GM18909 (cell line): ENCODE results near the gene ZDHHC14.

Experiments
- ATAC-seq: cut with Tn5 transposase; IDR thresholded peaks from one replicate; pipeline ENCODE4 v1.9.1; 2021; ENCODE audit warnings: mild to moderate bottlenecking; ENCODE audit not compliant: unreplicated experiment, poor library complexity

The ZDHHC14 gene

GRCh38 chr6:157669323-157669722 is 288.3 kb downstream of the ZDHHC14 start:
- ATAC-seq, result no peak

DNA sequence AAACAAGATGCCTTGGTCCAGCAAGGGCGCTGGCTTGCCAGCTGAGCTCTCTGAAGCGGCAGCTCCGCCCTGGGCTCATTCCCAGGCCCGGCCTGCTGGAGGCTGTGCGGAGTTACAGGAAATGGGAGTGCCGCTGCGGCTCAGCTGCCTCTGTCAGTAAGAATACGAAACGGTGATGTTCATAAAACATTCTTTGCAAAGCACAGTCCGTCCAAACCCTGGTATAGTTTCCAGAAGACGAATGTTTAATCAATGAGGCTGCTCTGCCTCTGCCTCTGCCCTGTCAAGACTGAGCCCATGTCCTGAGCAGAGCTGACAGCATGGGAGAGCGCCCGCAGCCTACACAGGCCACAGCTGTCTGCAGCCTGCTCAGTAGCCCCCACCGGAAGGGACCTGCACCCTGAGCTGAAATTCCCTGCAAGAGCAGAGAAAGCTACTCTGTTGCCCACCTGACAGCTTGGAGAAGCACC is 288.8 kb downstream of the ZDHHC14 start:
- ATAC-seq, result no peak

DNA sequence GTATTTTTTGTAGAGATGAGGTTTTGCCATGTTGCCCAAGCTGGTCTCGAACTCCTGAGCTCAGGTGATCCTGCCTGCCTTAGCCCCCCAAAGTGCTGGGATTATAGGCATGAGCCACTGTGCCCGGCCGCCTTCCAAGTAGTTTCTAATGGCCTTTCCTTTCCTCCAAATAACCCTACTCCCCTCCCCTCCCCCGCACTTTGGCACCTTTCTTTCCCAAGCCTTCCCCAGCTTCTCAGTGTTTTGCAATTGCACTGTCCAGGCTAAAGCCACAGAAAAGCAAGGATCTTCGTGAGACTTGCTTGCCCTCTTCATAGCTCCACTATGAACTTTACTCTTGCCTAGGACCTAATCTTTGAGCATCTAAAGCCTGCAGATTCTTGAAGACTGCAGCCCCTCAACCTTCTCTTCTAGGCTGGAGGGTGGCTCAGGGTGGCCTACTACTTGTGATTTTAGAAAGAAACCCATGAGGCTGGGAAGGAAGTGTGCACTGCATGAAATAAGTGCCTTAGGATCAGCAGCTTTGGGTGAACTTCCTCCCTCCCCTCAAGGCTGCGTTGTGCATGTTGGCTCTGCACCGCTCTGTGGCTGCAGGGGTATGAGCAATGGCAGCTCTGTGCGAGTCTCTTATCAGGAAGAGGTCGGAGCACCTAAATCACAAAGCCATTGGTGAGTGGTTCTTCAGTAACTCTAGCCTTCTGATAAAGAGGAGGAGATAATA is 289.6 kb downstream of the ZDHHC14 start:
- ATAC-seq, result no peak

DNA sequence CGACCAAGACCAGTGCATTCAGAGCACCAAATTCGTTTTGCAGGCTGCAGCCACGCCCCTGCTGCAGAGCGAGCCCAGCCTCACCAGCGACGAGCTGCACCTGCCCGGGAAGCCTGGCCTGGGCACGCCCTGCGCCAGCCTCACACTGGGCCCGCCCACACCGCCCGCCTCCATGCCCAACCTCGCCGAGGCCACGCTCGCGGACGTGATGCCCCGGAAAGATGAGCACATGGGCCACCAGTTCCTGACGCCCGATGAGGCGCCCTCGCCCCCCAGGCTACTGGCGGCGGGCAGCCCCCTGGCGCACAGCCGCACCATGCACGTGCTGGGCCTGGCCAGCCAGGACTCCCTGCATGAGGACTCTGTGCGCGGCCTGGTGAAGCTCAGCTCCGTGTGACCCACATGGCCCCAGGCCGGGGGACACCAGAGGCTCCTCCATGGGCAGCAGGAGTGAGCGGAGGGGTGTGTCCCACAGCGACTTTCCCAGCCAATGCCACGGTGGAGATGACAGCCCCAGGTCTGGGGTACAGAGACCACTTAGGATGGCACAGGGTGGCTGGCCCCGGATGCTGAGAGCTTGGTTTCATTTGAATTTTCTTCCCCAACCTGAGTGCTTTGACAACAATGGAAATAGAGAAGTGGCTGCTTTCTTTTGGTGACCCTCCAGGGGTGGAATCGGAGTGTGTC is 291.9 kb downstream of the ZDHHC14 start:
- no peak for ATAC-seq

- ATAC-seq, result no peak
Observed at GRCh38 chr6:157673596-157673995, 292.6 kb downstream of the ZDHHC14 start.

DNA sequence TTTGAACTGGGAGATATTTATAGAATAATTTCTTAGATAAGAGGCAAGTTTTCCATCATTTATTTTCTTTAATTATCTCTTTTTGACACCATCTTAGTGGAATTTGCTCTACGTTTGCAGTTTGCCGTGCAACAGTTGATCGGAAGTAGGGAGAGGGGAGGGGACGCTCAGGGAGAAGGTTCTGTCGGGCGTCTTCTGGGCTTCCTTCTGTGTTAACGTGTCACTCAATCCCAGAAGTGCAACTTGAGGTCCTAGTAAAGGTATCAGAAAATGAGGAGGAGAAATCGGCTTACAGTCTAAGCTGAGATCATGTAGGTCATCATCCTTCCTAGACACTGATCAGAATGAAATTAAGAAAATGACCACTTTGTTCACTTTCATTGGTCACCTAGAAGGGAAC is 293.1 kb downstream of the ZDHHC14 start:
- ATAC-seq, result no peak

GRCh38 chr6:157675831-157676230 is 294.8 kb downstream of the ZDHHC14 start:
- ATAC-seq, result no peak

DNA sequence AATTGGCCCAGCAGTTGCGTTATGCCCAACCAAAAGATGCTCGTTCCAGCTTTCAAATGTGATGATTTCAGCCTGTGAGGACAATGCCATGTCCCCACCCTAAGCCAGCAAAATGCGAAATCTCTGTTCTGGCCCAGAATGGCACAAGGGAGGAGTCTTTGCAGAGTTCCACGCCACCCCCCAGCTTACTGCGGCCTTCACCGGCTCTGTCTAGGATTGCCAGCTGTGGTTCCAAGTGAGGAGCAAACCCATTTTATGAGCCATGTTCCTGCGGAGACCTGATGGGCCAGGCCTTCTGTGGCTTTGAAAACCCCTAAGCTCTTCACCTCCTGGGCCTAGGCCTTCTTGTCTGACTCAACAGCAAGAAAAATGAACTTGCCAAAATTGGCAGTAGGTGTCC is 295.3 kb downstream of the ZDHHC14 start:
- no peak for ATAC-seq

GRCh38 chr6:157677235-157677634 is 296.2 kb downstream of the ZDHHC14 start:
- ATAC-seq, result no peak

GRCh38 chr6:157679605-157680580 is 298.9 kb downstream of the ZDHHC14 start:
- ATAC-seq, result no peak

DNA sequence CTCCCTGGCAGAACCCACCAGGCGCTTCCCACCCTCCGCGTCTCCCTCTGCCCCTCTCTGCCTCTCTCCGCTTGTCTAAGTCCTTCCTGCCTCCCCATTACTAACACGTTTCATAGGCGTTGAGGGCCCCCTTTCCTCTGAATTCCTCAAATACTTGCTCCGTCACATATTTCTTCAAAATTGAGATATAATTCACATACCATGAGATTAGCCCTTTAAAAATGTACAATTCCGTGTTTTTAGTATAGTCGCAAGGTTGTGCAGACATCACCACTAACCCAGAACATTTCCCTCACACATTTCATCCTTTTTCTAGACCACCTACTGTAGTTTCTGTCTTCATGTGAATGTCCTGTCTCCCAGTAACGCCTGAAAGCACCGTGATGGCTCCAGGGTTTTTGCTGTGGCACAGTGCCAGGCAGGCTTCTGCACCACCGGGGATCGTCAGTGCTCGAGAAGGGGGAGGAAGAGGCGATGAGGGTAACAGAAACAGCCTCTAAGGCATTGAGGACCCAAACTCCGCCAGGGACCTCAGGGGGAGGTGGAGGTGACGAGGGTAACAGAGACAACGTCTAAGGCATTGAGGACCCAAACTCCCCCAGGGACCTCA is 300.2 kb downstream of the ZDHHC14 start:
- ATAC-seq, result no peak

DNA sequence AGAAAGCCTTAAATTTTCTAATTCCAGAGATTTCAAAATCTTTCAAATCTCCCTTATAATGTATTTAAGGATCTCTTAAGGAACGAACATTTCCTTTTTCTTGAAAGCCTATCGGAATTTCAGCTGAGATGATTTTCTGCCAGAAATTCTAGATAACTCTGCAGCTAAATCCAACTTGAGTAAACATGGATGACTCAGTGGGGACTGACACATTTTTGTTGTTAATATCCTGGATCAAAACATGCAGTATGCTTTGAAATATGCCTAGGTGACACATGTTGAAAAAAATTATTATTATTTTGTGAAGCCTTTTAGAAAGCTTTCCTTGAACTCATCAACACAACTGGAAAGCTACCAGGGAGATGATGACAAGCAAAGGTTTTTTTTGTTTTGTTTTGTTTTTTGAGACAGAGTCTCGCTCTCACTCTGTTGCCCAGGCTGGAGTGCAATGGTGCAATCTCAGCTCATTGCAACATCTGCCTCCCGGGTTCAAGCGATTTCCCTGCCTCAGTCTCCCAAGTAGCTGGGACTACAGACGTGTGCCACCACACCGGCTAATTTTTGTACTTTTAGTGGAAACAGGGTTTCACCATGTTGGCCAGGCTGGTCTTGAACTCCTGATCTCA is 302.0 kb downstream of the ZDHHC14 start:
- no peak for ATAC-seq

GRCh38 chr6:157683707-157684106 is 302.7 kb downstream of the ZDHHC14 start:
- ATAC-seq, result no peak

- no peak for ATAC-seq
Observed at GRCh38 chr6:157684620-157685299, 303.8 kb downstream of the ZDHHC14 start.

DNA sequence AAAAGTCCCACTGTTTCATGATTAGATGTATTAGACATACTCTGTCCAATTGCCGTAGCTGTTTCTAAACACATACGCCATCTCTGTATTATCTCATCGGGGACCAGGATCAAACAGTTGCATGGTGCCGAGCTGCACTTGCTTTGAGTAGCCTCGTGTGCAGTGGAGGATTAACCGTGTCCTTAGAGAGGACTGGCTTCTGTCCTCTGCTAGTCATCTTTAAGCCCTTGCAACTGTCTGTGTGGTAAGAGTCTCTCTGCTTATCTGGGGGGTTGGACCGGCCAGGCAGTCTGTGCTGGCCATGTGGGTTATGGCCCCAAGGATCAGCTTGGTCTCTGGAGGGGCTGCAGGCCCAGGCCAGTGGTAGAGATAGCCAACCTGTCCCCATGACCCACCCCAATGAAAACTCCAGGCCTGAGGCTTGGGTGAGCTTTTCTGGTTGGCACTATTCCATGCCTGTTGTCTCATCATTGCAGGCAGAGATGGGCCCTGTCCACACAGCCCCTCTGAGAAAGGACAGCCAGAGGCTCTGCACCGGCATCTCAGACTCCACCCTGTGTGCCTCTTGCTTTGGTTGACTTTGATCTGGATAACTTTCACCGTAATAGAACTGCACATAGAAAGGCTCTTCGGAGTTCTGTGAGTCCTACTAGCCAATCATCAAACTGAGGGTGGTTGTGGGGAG is 304.7 kb downstream of the ZDHHC14 start:
- ATAC-seq, result no peak

- no peak for ATAC-seq
Observed at GRCh38 chr6:157688275-157688959, 307.4 kb downstream of the ZDHHC14 start.

DNA sequence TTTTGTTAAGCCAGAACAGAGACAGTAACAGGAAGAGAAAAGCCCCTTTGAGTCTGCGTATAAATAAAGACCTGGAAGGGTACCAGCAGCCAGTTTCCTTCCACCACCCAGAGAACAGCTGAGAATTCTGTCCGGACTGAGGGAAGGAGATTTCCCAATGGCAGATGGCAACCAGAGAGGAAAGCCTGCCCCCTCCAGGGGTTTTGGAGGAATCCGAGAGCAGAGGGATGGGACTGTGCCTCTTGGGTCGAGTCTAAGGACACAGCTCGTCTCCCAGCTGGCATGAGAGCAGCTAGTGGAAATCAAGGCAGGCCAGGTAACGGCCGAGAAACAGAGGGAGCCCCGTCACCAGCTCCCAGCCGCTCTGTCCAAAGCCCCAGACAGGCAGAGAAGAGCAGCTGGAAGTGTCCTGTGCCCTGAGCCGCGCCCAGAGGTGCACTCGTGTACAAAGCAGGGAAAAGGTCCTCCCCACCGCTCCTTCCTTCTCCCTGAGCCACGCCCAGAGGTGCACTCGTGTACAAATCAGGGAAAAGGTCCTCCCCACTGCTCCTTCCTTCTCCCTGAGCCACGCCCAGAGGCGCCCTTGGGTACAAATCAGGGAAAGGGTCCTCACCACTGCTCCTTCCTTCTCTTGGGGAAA is 308.1 kb downstream of the ZDHHC14 start:
- ATAC-seq, result no peak

- ATAC-seq, result no peak
Observed at GRCh38 chr6:157689875-157690274, 308.9 kb downstream of the ZDHHC14 start.
